ENCODE measurements around the gene TAX1BP1. TPM values are rescaled to one million over a fixed set of nuclear protein-coding genes. Genes with fewer than 3 reads are reported as not detected.

Gene TAX1BP1
- total and polyA plus RNA-seq, 4 donors, result 35.7 to 57.1 (median 52.9) TPM

GRCh38 chr7:27762062-27762461 is 22.1 kb downstream of the TAX1BP1 start:
- TF ChIP-seq HNF4G (IDR thresholded peaks at IDR 0.05) (no peak), HNF4A (conservative IDR thresholded peaks at IDR 0.05) (no peak), FOXA2 (IDR thresholded peaks at IDR 0.05) (no peak), CTCF (IDR thresholded peaks at IDR 0.05; ENCODE audit: low read depth, low read length, missing input control) (no peak), RXRA (IDR thresholded peaks at IDR 0.05) (no peak), YY1 (IDR thresholded peaks at IDR 0.05) (no peak), SP1 (IDR thresholded peaks at IDR 0.05) (no peak), ZBTB33 (IDR thresholded peaks at IDR 0.05) (no peak), EGR1 (IDR thresholded peaks at IDR 0.05; ENCODE audit: low read depth in 2 of 2) (no peak), MAX (IDR thresholded peaks at IDR 0.05) (no peak), GABPA (IDR thresholded peaks at IDR 0.05 in 1 of 2, conservative IDR thresholded peaks at IDR 0.05 in 1 of 2) (no peak), TAF1 (conservative IDR thresholded peaks at IDR 0.05) (no peak), ATF3 (IDR thresholded peaks at IDR 0.05) (no peak), FOXA1 (IDR thresholded peaks at IDR 0.05) (no peak), RAD21 (IDR thresholded peaks at IDR 0.05) (no peak)
- Histone ChIP-seq H3K27ac (ENCODE audit: low read depth in 1 of 2, low read length in 2 of 2) (no peak overlapping the region), H3K4me3 (ENCODE audit: low read depth in 1 of 3, low read length in 3 of 3) (no peak overlapping the region), H3K4me1 (ENCODE audit: control insufficient read depth in 4 of 4, insufficient read depth in 4 of 4, low read length in 3 of 4) (peaks cover 0 to 4% (median 0%) of the 10 kb centered on the region in 4 donors), H3K27me3 (ENCODE audit: control insufficient read depth in 4 of 4, insufficient read depth in 4 of 4, low read length in 3 of 4) (no peaks in the 10 kb centered on the region), H3K9ac (ENCODE audit: low read depth in 1 of 2, low read length in 2 of 2) (no peak overlapping the region), H3K36me3 (ENCODE audit: control insufficient read depth in 4 of 4, insufficient read depth in 3 of 4, low read depth in 1 of 4, low read length in 3 of 4) (peaks cover 5 to 14% (median 9%) of the 10 kb centered on the region in 4 donors), H3K9me3 (ENCODE audit: control insufficient read depth in 4 of 4, low read length in 3 of 4) (no peaks in the 10 kb centered on the region)
- 91% methylated on average over 1 of the region's 1 CpG for WGBS
- DNase-seq (ENCODE audit: low spot score), result no peak

- 59% methylated on average over 2 of the region's 2 CpGs for WGBS
- TF ChIP-seq SP1 (IDR thresholded peaks at IDR 0.05) (no peak), RXRA (IDR thresholded peaks at IDR 0.05) (no peak), HNF4A (conservative IDR thresholded peaks at IDR 0.05) (no peak), ATF3 (IDR thresholded peaks at IDR 0.05) (no peak), NR2F2 (IDR thresholded peaks at IDR 0.05) (no peak), YY1 (IDR thresholded peaks at IDR 0.05) (no peak), FOXA1 (IDR thresholded peaks at IDR 0.05) (no peak), TAF1 (conservative IDR thresholded peaks at IDR 0.05) (no peak), RAD21 (IDR thresholded peaks at IDR 0.05) (no peak), EGR1 (IDR thresholded peaks at IDR 0.05; ENCODE audit: low read depth in 2 of 2) (no peak), HNF4G (IDR thresholded peaks at IDR 0.05) (no peak), MAX (IDR thresholded peaks at IDR 0.05) (no peak), ZBTB33 (IDR thresholded peaks at IDR 0.05) (no peak), JUND (IDR thresholded peaks at IDR 0.05) (no peak), GABPA (IDR thresholded peaks at IDR 0.05 in 1 of 2, conservative IDR thresholded peaks at IDR 0.05 in 1 of 2) (no peak), FOXA2 (IDR thresholded peaks at IDR 0.05) (no peak), REST (IDR thresholded peaks at IDR 0.05) (no peak)
Measured at GRCh38 chr7:27763983-27764508, 24.1 kb downstream of the TAX1BP1 start.

More at GRCh38 chr7:27763983-27764508, 24.1 kb downstream of the TAX1BP1 start:
- Histone ChIP-seq H3K36me3 (ENCODE audit: control insufficient read depth in 4 of 4, insufficient read depth in 3 of 4, low read depth in 1 of 4, low read length in 3 of 4) (peaks cover 0 to 8% (median 4%) of the 10 kb centered on the region in 4 donors), H3K4me3 (ENCODE audit: low read depth in 1 of 3, low read length in 3 of 3) (no peak overlapping the region), H3K27ac (ENCODE audit: low read depth in 1 of 2, low read length in 2 of 2) (no peak overlapping the region), H3K4me1 (ENCODE audit: control insufficient read depth in 4 of 4, insufficient read depth in 4 of 4, low read length in 3 of 4) (peaks cover 0 to 4% (median 0%) of the 10 kb centered on the region in 4 donors), H3K9me3 (ENCODE audit: control insufficient read depth in 4 of 4, low read length in 3 of 4) (no peaks in the 10 kb centered on the region), H3K9ac (ENCODE audit: low read depth in 1 of 2, low read length in 2 of 2) (no peak overlapping the region), H3K27me3 (ENCODE audit: control insufficient read depth in 4 of 4, insufficient read depth in 4 of 4, low read length in 3 of 4) (no peaks in the 10 kb centered on the region)
- no peak for DNase-seq (ENCODE audit: low spot score)

Measured in liver (tissue), 9 donors.